HepG2 (cell line): ENCODE data around the gene PASD1. TPM values are rescaled to one million over a fixed set of nuclear protein-coding genes. Genes with fewer than 3 reads are reported as not detected.

Experiments used
- ATAC-seq: fragments of 200-7000 bp; cut with Tn5 transposase; 3 replicates; pipeline ENCODE4 v1.9.1; 2020; ENCODE audit warnings: mild to moderate bottlenecking, moderate library complexity
- BruUV-seq: library from RNA; stranded (reverse); fragments of 400-500 nt; replicated peaks from 2 replicates; lab custom pipeline; 2021; lab: Mats Ljungman, UMichigan
- CTCF ChIA-PET: fragments of 300-600 bp; formaldehyde crosslinking; extraction: SDS; loops from one replicate; lab custom pipeline; 2021; ENCODE audit warnings: low total read pairs, inconsistent platforms, low intra/inter-chr PET ratio; lab: Yijun Ruan, JAX
- POLR2A ChIA-PET: fragments of 350-600 bp; sonication (Branson Sonifier 250); formaldehyde crosslinking; loops from one replicate; lab custom pipeline; 2020; ENCODE audit warnings: antibody characterized with exemption, inconsistent platforms; lab: Yijun Ruan, JAX
- DNase-seq: peaks from one replicate; pipeline ENCODE4 v3.0.0-alpha.2; 2015; ENCODE audit warnings: low spot score
- FAIRE-seq: peaks from 3 replicates; lab custom pipeline; 2011; peaks lifted over from hg19 to GRCh38; lab: Jason Lieb, UNC
- H2AFZ ChIP-seq: one replicate; pipeline ENCODE4 v1.6.1; 2011; ENCODE audit warnings: low read length, inconsistent platforms
- H3K27ac ChIP-seq: fragments of 300-600 bp; 3 replicates; pipeline ENCODE4 v1.8.0; 2011; ENCODE audit warnings: mixed run types, mild to moderate bottlenecking, mixed read lengths, low read length, inconsistent platforms; ENCODE audit not compliant: insufficient read depth; ENCODE audit errors: extremely low read length
- H3K27me3 ChIP-seq, 2 experiments: fragments of 200-600 bp in 1 of 2; 2 replicates in 1 of 2; 3 replicates in 1 of 2; pipeline versions ENCODE4 v1.6.0 to v1.8.0; 2011; ENCODE audit warnings: low read length in 2 of 2, mild to moderate bottlenecking in 2 of 2, moderate library complexity in 2 of 2, inconsistent platforms in 1 of 2; ENCODE audit not compliant: insufficient read depth in 2 of 2, control insufficient read depth in 1 of 2
- H3K36me3 ChIP-seq, 2 experiments: fragments of 200-600 bp in 1 of 2; replicated peaks in 1 of 2; 2 replicates in 1 of 2; 3 replicates in 1 of 2; pipeline versions ENCODE4 v1.5.1 to v1.8.0; 2011; ENCODE audit warnings: low read length in 2 of 2, inconsistent platforms in 1 of 2; ENCODE audit not compliant: insufficient read depth in 2 of 2, control insufficient read depth in 1 of 2
- H3K4me1 ChIP-seq: 2 replicates; pipeline ENCODE4 v1.5.1; 2012; ENCODE audit warnings: low read length, inconsistent platforms; ENCODE audit not compliant: insufficient read depth
- H3K4me2 ChIP-seq: 2 replicates; pipeline ENCODE4 v1.6.0; 2011; ENCODE audit warnings: low read depth, low read length, inconsistent platforms
- H3K4me3 ChIP-seq, 3 experiments: fragments of 200-600 bp in 1 of 3; sonication (generic), shearing (Covaris generic) in 1 of 3; replicated peaks in 1 of 3; 2 replicates each; pipeline ENCODE4 v1.5.1; 2011 to 2016; ENCODE audit warnings: low read length in 3 of 3, inconsistent platforms in 2 of 3, low read depth in 2 of 3, mild to moderate bottlenecking in 2 of 3, control low read depth in 1 of 3, mixed read lengths in 1 of 3; ENCODE audit not compliant: insufficient read depth in 1 of 3
- H3K79me2 ChIP-seq: one replicate; pipeline ENCODE4 v1.6.1; 2011; ENCODE audit warnings: low read length, inconsistent platforms; ENCODE audit not compliant: insufficient read depth
- H3K9ac ChIP-seq: 2 replicates; pipeline ENCODE4 v1.6.0; 2011; ENCODE audit warnings: mild to moderate bottlenecking, low read depth, low read length, inconsistent platforms; ENCODE audit not compliant: insufficient read depth
- H3K9me3 ChIP-seq: 2 replicates; pipeline ENCODE4 v1.5.1; 2012; ENCODE audit warnings: mild to moderate bottlenecking, low read length
- H4K20me1 ChIP-seq: 2 replicates; pipeline ENCODE4 v1.6.0; 2011; ENCODE audit warnings: inconsistent platforms, mild to moderate bottlenecking, low read length, moderate library complexity; ENCODE audit not compliant: insufficient read depth
- STAG1 ChIP-seq: sonication (generic); formaldehyde crosslinking; IDR thresholded peaks from 2 replicates; pipeline ENCODE4 v1.4.0; 2020; ENCODE audit warnings: missing genetic modification reagents
- TBX2 ChIP-seq: sonication (generic); formaldehyde crosslinking; IDR thresholded peaks from 2 replicates; pipeline ENCODE4 v1.5.0; 2020; ENCODE audit warnings: missing genetic modification reagents, mild to moderate bottlenecking, borderline replicate concordance
- TEAD3 ChIP-seq: optimal IDR thresholded peaks from 2 replicates; pipeline ENCODE3; 2016; ENCODE audit warnings: borderline replicate concordance
- ZNF276 ChIP-seq: sonication (generic); formaldehyde crosslinking; IDR thresholded peaks from 2 replicates; pipeline ENCODE4 v1.4.0; 2020; ENCODE audit warnings: mild to moderate bottlenecking, low read depth, missing genetic modification reagents
- ZNF318 ChIP-seq: sonication (generic); formaldehyde crosslinking; IDR thresholded peaks from 2 replicates; pipeline ENCODE4 v1.4.0; 2020; ENCODE audit warnings: mild to moderate bottlenecking, missing genetic modification reagents
- ZNF644 ChIP-seq: IDR thresholded peaks from 2 replicates; pipeline ENCODE4 v1.6.1; 2016; ENCODE audit warnings: low read depth
- ZNF709 ChIP-seq: sonication (generic); formaldehyde crosslinking; IDR thresholded peaks from 2 replicates; pipeline ENCODE4 v1.5.0; 2020; ENCODE audit warnings: mild to moderate bottlenecking, missing genetic modification reagents
- ZSCAN22 ChIP-seq: sonication (generic); formaldehyde crosslinking; IDR thresholded peaks from 2 replicates; pipeline ENCODE4 v1.4.0; 2020; ENCODE audit warnings: mild to moderate bottlenecking, missing genetic modification reagents
- WGBS: methylation state at CpG from one replicate; pipeline ENCODE4 v1.1.6; 2017; ENCODE audit warnings: low lambda C conversion rate; 5-methylcytosine and 5-hydroxymethylcytosine counted together
- in situ Hi-C: cut with HindIII; loops from 2 replicates; pipeline ENCODE4 v1.10.0; 2017; ENCODE audit warnings: low pct_unique_long_range_greater_than_20kb; ENCODE audit not compliant: extremely low pct_ligation_motif_present
- intact Hi-C: fragments of 100-400 bp; cut with micrococcal nuclease; formaldehyde crosslinking; loops from one replicate; pipeline ENCODE4 v1.10.0; 2022; ENCODE audit not compliant: unreplicated experiment
- polyA plus RNA-seq, 8 experiments: library from polyadenylated mRNA; depleted of rRNA in 3 of 8; stranded (reverse) in 7 of 8; unstranded in 1 of 8; fragments of >200 nt; fragmentation: Illumina TruSeq in 4 of 8; extraction: Trizol in 4 of 8; gene quantifications; 2 replicates each; pipeline versions ENCODE4 v1.2.1 to v1.2.3, GENCODE V29; 2011 to 2016; ENCODE audit warnings: low read depth in 4 of 8, missing spikeins in 1 of 8, mixed read lengths in 1 of 8; ENCODE audit not compliant: insufficient read depth in 1 of 8
- total RNA-seq, 5 experiments: library from RNA; depleted of rRNA; stranded (reverse); fragments of >200 nt; fragmentation: Illumina TruSeq; extraction: Trizol; gene quantifications; 2 replicates each; pipeline ENCODE4 v1.2.3, GENCODE V29; 2016; ENCODE audit warnings: low read depth in 1 of 5
- TF ChIP-seq, protein P1 (sequence below): IDR thresholded peaks from 2 replicates; pipeline ENCODE4 v1.6.1; 2016; ENCODE audit warnings: missing compliant biosample characterization, missing genetic modification reagents, borderline replicate concordance
- TF ChIP-seq, protein P2 (sequence below): sonication (generic); formaldehyde crosslinking; IDR thresholded peaks from 2 replicates; pipeline ENCODE4 v1.5.0; 2020; ENCODE audit warnings: missing genetic modification reagents

The PASD1 gene
- total and polyA plus RNA-seq, 2 of the 13 experiments (the other 11 are each of a cell fraction or from before 2014, with no cell fraction given): not detected

- H3K27me3 ChIP-seq: no peaks in the 10 kb centered on the region
- WGBS: 14% methylated on average over 8 of the region's 24 CpGs
- ATAC-seq: peak; percentile 98
- no peaks in the 10 kb centered on the region for H3K79me2 ChIP-seq
- no TSS peak for BruUV-seq
- H3K36me3 ChIP-seq: no peaks in the 10 kb centered on the region
- DNase-seq: peak; percentile 7
- FAIRE-seq: no peak
- no peaks in the 10 kb centered on the region for H4K20me1 ChIP-seq
- no peak overlapping the region for H3K9ac ChIP-seq
- in situ Hi-C loops: no loop called here
- intact Hi-C loops: no loop called here
- no peak overlapping the region for H3K4me2 ChIP-seq
- ChIA-PET POLR2A (no interaction called here), CTCF (no interaction called here)
- no peaks in the 10 kb centered on the region for H3K9me3 ChIP-seq
- no peak overlapping the region for H3K4me3 ChIP-seq
- H3K27ac ChIP-seq: no peak overlapping the region
- H2AFZ ChIP-seq: no peak overlapping the region
- no peaks in the 10 kb centered on the region for H3K4me1 ChIP-seq
- no peak for TF ChIP-seq TEAD3 (CRISPR knock-in tag)
- TF ChIP-seq ZSCAN22 (CRISPR knock-in tag): no peak
- TF ChIP-seq, protein P1, sequence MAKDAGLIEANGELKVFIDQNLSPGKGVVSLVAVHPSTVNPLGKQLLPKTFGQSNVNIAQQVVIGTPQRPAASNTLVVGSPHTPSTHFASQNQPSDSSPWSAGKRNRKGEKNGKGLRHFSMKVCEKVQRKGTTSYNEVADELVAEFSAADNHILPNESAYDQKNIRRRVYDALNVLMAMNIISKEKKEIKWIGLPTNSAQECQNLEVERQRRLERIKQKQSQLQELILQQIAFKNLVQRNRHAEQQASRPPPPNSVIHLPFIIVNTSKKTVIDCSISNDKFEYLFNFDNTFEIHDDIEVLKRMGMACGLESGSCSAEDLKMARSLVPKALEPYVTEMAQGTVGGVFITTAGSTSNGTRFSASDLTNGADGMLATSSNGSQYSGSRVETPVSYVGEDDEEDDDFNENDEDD (CRISPR knock-in tag): no peak
- no peak for TF ChIP-seq ZNF644 (CRISPR knock-in tag)
- TF ChIP-seq ZNF318 (CRISPR knock-in tag): no peak
- no peak for TF ChIP-seq TBX2 (CRISPR knock-in tag)
- TF ChIP-seq, protein P2, sequence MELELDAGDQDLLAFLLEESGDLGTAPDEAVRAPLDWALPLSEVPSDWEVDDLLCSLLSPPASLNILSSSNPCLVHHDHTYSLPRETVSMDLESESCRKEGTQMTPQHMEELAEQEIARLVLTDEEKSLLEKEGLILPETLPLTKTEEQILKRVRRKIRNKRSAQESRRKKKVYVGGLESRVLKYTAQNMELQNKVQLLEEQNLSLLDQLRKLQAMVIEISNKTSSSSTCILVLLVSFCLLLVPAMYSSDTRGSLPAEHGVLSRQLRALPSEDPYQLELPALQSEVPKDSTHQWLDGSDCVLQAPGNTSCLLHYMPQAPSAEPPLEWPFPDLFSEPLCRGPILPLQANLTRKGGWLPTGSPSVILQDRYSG: no peak
- TF ChIP-seq ZNF276 (CRISPR knock-in tag): no peak
- no peak for TF ChIP-seq ZNF709 (CRISPR knock-in tag)
- peak; percentile 38 for TF ChIP-seq STAG1 (CRISPR knock-in tag)
Measured at GRCh38 chrX:151722241-151722846, 158.9 kb downstream of the PASD1 start.
